SH-SY5Y (cell line): ENCODE measurements around the gene CPLANE2.

Experiments
- GATA2 ChIP-seq: IDR thresholded peaks from 2 replicates; pipeline ENCODE4 v1.6.1; 2011; ENCODE audit warnings: mild to moderate bottlenecking, low read depth, low read length
- GATA3 ChIP-seq: IDR thresholded peaks from 2 replicates; pipeline ENCODE4 v1.6.1; 2011; ENCODE audit warnings: low read depth, mild to moderate bottlenecking, low read length, moderate library complexity

- TF ChIP-seq GATA2, result no peak
- no peak for TF ChIP-seq GATA3
Measured at GRCh38 chr1:16242556-16243214, 5.7 kb upstream of the CPLANE2 start.
